ENCODE measurements around the gene CNDP1. TPM values are rescaled to one million over a fixed set of nuclear protein-coding genes. Genes with fewer than 3 reads are reported as not detected.
"Not testable (repeated sequence)": the region's sequence is repeated elsewhere in the genome, so short reads cannot be mapped to it uniquely, and the experiment has no call there.

Gene CNDP1
- polyA plus RNA-seq, 1 donor (not counting 4 experiments of a cell fraction or from before 2014, with no cell fraction given): not detected

- no peaks in the 10 kb centered on the region for H3K9me1 ChIP-seq (ENCODE audit: control insufficient read depth, extremely low read depth, insufficient read depth, low read length)
- H3K4me2 ChIP-seq (ENCODE audit: control insufficient read depth, extremely low read depth, insufficient read depth, low read depth, low read length): peak overlapping the region; percentile 10
- H4K20me1 ChIP-seq (ENCODE audit: control insufficient read depth, extremely low read depth, insufficient read depth, low read length): no peaks in the 10 kb centered on the region
- peaks cover 31% of the 10 kb centered on the region for H3K4me1 ChIP-seq (ENCODE audit: control insufficient read depth, extremely low read depth, insufficient read depth, low read length)
- H3K27me3 ChIP-seq (ENCODE audit: control insufficient read depth, extremely low read depth, insufficient read depth, low read length): no peaks in the 10 kb centered on the region
- H2AFZ ChIP-seq (ENCODE audit: control insufficient read depth, low read length): no peak overlapping the region
- H3K4me3 ChIP-seq (ENCODE audit: control insufficient read depth in 2 of 3, extremely low read depth in 1 of 3, insufficient read depth in 2 of 3, low read depth in 1 of 3, low read length in 3 of 3): peak overlapping the region in 1 of 3 experiments; percentile 75
- dilution Hi-C loops (cut with MboI; ENCODE audit: extremely low pct_ligation_motif_present, low sequenced_read_pairs): no loop called here
- H3K79me2 ChIP-seq (ENCODE audit: control insufficient read depth, insufficient read depth, low read length): peaks cover 57% of the 10 kb centered on the region
- no peaks in the 10 kb centered on the region for H3K9me3 ChIP-seq (ENCODE audit: control insufficient read depth, low read depth, low read length)
- TF ChIP-seq EZH2 (IDR thresholded peaks at IDR 0.05; ENCODE audit: low read length) (no peak), CTCF (optimal IDR thresholded peaks at IDR 0.05 in 1 of 3, IDR thresholded peaks at IDR 0.05 in 1 of 3, conservative IDR thresholded peaks at IDR 0.05 in 1 of 3; ENCODE audit: extremely low read depth in 1 of 3, insufficient read depth in 2 of 3, low read length in 3 of 3) (no peak)
- H3K9ac ChIP-seq (ENCODE audit: control insufficient read depth, extremely low read depth, insufficient read depth, low read length): peak overlapping the region; percentile 7
- FAIRE-seq: no peak
- H3K27ac ChIP-seq (ENCODE audit: control insufficient read depth, insufficient read depth, low read length): no peak overlapping the region
- no peak for DNase-seq (ENCODE audit: low read depth, low spot score)
- peaks cover 15 to 16% of the 10 kb centered on the region in 2 experiments for H3K36me3 ChIP-seq (ENCODE audit: control insufficient read depth in 2 of 2, extremely low read depth in 1 of 2, insufficient read depth in 2 of 2, low read length in 2 of 2)
Measured at GRCh38 chr18:74500372-74500771, 33.9 kb upstream of the CNDP1 start.

- H3K27ac ChIP-seq (ENCODE audit: control insufficient read depth, insufficient read depth, low read length); FAIRE-seq: not testable (repeated sequence)
- peak overlapping the region; percentile 10 for H3K4me2 ChIP-seq (ENCODE audit: control insufficient read depth, extremely low read depth, insufficient read depth, low read depth, low read length)
Measured at GRCh38 chr18:74500774-74501173, 33.5 kb upstream of the CNDP1 start.

GRCh38 chr18:74501386-74501785 is 32.9 kb upstream of the CNDP1 start:
- no peaks in the 10 kb centered on the region for H3K9me3 ChIP-seq (ENCODE audit: control insufficient read depth, low read depth, low read length)
- DNase-seq (ENCODE audit: low read depth, low spot score) (peak; percentile 33), FAIRE-seq (peak; percentile 91)
- no peaks in the 10 kb centered on the region for H4K20me1 ChIP-seq (ENCODE audit: control insufficient read depth, extremely low read depth, insufficient read depth, low read length)
- no peaks in the 10 kb centered on the region for H3K27me3 ChIP-seq (ENCODE audit: control insufficient read depth, extremely low read depth, insufficient read depth, low read length)
- dilution Hi-C loops (cut with MboI; ENCODE audit: extremely low pct_ligation_motif_present, low sequenced_read_pairs): no loop called here
- H3K9ac ChIP-seq (ENCODE audit: control insufficient read depth, extremely low read depth, insufficient read depth, low read length): peak overlapping the region; percentile 2
- H3K9me1 ChIP-seq (ENCODE audit: control insufficient read depth, extremely low read depth, insufficient read depth, low read length): no peaks in the 10 kb centered on the region
- peak overlapping the region in 1 of 3 experiments; percentile 6 for H3K4me3 ChIP-seq (ENCODE audit: control insufficient read depth in 2 of 3, extremely low read depth in 1 of 3, insufficient read depth in 2 of 3, low read depth in 1 of 3, low read length in 3 of 3)
- peak overlapping the region; percentile 10 for H3K27ac ChIP-seq (ENCODE audit: control insufficient read depth, insufficient read depth, low read length)
- no peak overlapping the region for H2AFZ ChIP-seq (ENCODE audit: control insufficient read depth, low read length)
- TF ChIP-seq EZH2 (IDR thresholded peaks at IDR 0.05; ENCODE audit: low read length): no peak
- TF ChIP-seq CTCF (optimal IDR thresholded peaks at IDR 0.05 in 1 of 3, IDR thresholded peaks at IDR 0.05 in 1 of 3, conservative IDR thresholded peaks at IDR 0.05 in 1 of 3; ENCODE audit: extremely low read depth in 1 of 3, insufficient read depth in 2 of 3, low read length in 3 of 3): no peak
- peak overlapping the region; percentile 10 for H3K4me2 ChIP-seq (ENCODE audit: control insufficient read depth, extremely low read depth, insufficient read depth, low read depth, low read length)
- H3K36me3 ChIP-seq (ENCODE audit: control insufficient read depth in 2 of 2, extremely low read depth in 1 of 2, insufficient read depth in 2 of 2, low read length in 2 of 2): peaks cover 15 to 18% of the 10 kb centered on the region in 2 experiments
- peaks cover 31% of the 10 kb centered on the region for H3K4me1 ChIP-seq (ENCODE audit: control insufficient read depth, extremely low read depth, insufficient read depth, low read length)
- H3K79me2 ChIP-seq (ENCODE audit: control insufficient read depth, insufficient read depth, low read length): peaks cover 59% of the 10 kb centered on the region

More at GRCh38 chr18:74500774-74501173, 33.5 kb upstream of the CNDP1 start:
- Histone ChIP-seq H3K4me3 (ENCODE audit: control insufficient read depth in 2 of 3, extremely low read depth in 1 of 3, insufficient read depth in 2 of 3, low read depth in 1 of 3, low read length in 3 of 3) (peak overlapping the region in 1 of 3 experiments; percentile 6), H3K9ac (ENCODE audit: control insufficient read depth, extremely low read depth, insufficient read depth, low read length) (peak overlapping the region; percentile 7), H3K36me3 (ENCODE audit: control insufficient read depth in 2 of 2, extremely low read depth in 1 of 2, insufficient read depth in 2 of 2, low read length in 2 of 2) (peaks cover 15 to 16% of the 10 kb centered on the region in 2 experiments), H3K79me2 (ENCODE audit: control insufficient read depth, insufficient read depth, low read length) (peaks cover 60% of the 10 kb centered on the region), H3K4me1 (ENCODE audit: control insufficient read depth, extremely low read depth, insufficient read depth, low read length) (peaks cover 31% of the 10 kb centered on the region)
- H3K27me3 ChIP-seq (ENCODE audit: control insufficient read depth, extremely low read depth, insufficient read depth, low read length); H3K9me3 ChIP-seq (ENCODE audit: control insufficient read depth, low read depth, low read length); H4K20me1 ChIP-seq (ENCODE audit: control insufficient read depth, extremely low read depth, insufficient read depth, low read length); H2AFZ ChIP-seq (ENCODE audit: control insufficient read depth, low read length); dilution Hi-C loops (cut with MboI; ENCODE audit: extremely low pct_ligation_motif_present, low sequenced_read_pairs); DNase-seq (ENCODE audit: low read depth, low spot score); H3K9me1 ChIP-seq (ENCODE audit: control insufficient read depth, extremely low read depth, insufficient read depth, low read length): not testable (repeated sequence)
